Islet precursor cell (in vitro differentiated cells): Measurements from ENCODE around the gene FBLN2.
"Not testable (repeated sequence)": the region's sequence is repeated elsewhere in the genome, so short reads cannot be mapped to it uniquely, and the experiment has no call there.

ENCODE experiments used
- DNase-seq: peaks from one replicate; pipeline ENCODE4 v3.0.0-alpha.2; 2018

Gene FBLN2

DNA sequence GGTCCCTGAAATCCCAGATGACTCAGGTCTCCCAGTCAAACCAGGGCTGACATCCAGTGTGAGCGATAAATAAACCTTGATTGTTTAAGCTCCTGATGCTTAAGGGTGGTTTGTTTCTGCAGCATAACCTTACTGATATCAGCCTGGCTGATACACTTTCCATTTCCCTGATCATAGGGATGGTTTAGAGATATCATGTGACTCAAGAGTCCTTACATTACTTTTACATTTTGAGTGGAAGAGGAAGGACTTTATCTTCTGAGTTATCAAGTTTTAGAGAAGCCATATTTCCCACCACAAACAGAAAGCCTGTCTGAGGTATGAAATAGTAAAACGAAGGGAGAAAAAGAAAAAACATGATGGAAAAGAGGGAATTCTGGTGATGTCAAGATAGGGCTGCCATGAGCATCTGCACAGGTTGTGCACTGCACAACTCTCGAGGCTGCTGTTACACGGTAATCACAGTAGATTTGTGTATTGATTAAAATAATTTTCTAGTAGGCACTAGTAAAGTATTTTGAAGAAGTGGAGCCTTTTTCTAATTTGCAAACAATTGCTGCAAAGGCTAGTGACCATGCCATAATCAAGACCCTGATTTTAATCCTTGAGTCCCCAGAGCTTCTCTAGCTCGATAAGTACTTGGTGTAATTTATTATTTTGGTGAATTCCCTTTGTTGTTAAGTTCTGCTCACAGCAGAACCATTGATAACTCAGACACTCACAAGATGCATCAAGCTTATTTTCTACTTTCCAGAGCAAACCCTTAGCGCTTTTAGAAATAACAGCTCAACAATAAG, 34.1 kb upstream of the FBLN2 start:
- no peak for DNase-seq

DNA sequence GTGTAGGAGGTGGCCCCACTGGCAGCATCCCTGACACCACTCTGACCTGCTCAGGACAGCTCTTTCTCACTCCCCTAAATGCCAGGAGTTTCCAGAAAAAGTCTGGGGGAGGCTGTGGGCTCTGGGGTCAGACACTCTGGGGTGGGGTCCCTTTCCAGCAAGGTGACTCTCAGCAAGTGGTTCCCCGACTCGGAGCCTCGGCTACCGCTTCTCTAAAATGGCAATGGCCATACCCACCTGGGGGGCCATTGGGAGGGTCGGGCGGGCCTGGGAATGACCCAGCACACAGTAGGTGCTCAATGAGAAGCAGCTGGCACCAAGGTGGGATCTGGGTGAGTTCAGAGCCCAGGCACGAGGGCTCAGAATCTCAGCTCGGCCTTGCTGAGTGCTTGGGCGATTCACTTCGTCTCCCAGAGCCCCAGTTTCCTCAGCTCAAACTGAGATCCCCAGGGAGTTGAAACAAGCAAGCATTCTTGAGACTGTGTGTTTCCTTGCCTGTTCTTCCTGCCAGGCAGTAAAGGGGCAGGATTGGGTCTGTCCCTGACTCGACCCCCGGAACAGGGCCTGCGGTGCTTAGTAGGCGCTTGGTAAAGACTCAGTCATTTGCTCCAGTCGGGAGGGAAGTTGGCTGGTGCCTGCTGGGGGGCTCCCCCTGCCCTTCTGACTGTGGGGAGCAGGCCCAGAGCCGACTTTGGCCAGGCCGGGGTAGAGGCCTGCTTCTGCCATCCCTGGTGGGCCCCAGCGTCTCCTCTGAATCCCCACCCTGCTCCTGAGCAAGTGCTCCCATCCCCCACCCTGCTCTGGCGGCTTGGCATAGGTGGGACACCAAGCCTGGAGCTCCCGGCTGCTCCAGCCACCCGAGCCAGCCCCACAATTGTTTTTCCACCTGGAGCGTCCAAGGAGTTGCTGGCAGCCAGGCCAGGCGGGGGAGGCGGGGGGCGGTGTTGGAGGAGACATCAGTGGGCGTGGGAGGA, 32.9 kb upstream of the FBLN2 start:
- DNase-seq: no peak

DNA sequence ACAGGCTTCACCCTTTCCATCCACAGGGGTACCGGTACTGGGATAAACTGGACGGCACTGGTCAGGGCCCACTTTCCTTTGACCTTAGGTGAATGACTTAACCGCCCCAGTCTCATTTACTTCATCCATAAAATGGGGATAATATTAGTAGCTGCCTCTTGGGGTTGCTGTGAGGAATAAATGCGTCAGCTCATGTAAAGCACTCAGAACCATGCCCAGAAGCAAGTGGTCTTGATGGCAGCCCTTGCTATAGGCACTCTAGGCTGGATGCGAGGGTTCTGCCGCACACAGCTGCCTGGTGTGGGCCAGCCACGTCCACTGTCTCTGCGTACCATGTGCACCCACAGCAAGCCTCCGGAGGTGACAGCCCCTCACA, 32.2 kb upstream of the FBLN2 start:
- no peak for DNase-seq

DNA sequence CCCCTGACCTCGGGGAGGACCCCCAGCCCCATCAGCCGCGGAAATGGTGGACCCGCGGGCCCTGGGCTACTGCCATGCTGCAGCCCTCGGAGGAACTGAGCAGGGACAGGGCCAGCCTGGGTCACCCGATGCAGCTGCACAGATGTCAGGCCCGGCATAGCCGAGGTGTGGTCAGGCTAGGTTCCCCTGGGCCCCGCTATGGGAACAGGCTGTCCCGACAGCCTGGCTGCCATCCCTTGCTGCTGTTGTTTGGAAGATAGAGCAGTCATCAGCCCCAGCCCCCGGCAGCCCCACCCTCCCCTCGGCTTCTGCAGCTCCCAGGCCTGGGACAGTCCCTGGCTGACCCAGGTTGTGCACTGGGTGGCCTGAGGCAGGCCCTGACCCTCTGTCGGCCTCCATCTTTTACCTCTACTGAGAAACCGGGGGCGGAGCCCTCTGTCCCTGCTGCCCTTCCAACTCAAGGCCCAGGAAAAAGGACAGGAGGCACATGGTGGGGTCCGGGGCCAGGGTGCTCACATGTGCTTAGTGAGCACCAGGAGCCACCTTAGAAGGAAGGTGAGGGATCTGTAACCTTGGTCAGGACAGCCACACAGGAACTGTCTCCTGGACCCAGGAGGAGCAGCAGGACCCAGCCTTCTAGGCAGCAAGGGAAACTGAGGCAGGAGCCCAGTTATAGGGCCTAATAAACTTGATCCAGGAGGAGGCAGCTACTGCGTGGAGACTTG, 31.5 kb upstream of the FBLN2 start:
- DNase-seq: no peak

DNA sequence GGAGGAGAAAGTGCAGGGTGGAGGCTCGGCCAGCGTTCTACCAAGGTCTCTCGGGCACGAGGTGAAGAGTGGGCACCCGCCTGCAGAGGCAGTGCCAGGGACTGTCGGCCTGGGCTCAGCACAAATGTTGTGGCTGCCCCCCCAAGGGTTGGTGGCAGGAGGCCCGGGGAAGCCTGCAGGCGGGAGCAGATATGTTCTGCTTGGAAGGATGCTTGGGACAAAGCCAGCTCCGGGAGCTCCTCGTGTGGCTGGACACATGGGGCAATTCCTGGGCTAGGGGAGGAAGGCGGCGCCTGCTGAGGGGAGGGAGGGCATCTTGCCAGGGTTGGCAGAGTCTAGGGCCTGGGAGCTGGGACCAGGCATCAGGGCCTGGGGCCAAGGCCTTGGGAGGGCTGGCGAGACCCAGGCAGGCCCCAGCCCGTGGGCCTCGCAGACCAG, 30.4 kb upstream of the FBLN2 start:
- DNase-seq: no peak

DNA sequence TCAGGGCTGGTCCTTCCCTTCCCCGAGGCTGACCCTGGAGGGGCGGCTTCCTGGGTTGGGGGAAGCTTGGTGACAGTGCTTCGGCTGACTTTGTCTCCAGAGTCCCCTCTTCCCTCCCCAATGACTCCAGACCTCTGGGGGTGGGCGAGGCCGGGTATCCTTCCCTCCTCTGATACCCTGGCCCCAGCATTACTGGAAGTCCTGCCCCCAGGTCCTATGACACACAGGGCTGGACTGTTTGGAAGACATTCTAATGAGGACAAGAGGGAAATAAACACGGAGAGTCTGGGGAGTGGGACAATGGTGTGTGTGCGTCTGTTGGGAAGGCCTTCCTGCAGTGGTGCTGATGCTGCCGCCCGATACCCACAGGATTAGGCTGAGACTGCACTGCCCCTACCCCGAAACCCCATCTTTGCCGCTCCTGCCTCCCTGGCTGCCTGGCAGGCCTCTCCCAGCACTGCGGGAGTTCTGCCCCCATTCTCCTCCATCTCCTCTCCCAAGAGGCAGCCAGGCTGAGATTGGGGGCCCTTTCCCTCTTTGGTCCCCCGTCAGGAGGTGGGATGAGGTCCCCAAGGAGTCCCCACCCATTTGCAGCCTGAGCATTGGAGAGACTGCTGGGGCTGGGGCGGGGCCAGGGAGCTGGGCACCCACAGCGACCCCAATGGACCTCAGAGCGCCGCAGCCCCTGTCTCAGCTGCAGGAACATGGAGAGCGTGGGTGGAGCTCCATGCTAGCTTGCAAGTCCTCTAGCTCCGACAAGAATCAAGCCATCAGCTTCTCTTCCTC, 29.7 kb upstream of the FBLN2 start:
- no peak for DNase-seq

DNA sequence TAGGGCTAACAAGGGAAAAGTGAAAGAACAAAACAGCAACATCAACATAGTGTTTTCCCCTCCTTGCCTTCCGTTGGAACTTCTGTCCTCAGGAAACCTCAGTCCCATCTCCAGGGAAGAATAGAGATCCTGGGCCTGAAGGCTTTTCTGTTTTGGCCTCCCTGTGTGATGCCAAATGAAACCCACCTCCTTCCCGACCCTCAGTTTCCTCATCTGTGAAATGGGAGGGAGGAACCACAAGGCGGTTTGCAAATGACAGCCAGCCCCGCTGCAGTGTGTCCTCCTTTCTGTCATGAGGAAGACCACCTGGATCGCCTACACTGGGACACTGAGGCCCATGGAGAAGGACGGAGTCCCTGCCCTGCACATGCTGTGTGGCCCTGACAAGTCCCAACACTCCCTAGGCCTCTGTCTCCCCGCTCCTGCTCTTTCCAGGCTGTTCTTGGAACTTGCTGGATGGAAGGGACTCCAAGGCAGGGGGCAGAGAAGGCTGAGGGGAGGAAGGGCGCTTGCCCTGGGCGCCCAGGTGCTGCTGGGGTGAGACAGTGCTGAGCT, 28.5 kb upstream of the FBLN2 start:
- no peak for DNase-seq

DNA sequence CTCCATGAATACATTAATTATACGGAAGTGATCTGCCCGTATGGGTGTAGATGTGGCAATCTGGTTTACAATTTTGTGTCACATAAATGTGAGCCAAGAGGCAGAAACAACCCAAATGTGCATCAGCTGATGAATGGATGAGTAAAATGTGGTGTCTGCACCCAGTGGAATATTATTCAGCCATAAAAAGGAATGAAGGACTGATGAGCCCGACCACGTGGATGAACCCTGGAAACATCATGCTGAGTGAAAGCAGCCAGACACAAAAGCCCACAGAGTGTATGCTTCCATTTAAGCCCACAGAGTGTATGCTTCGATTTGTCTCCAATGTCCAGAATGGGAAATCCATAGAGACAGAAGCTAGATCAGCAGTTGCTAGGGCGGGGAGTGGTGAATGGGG, 27.6 kb upstream of the FBLN2 start:
- no peak for DNase-seq

DNA sequence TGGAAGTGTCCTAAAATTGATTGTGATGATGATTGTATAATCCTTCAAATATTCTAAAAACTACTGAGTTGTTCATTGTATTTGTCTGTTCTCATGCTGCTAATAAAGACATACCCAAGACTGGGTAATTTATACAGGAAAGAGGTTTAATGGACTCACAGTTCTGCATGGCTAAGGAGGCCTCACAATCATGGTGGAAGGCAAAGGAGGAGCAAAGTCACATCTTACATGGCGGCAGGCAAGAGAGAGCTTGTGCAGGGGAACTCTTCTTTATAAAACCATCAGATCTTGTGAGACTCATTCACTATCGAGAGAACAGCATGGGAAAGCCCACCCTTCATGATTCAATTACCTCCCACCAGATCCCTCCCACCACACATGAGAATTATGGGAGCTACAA, 27.2 kb upstream of the FBLN2 start:
- not testable (repeated sequence) for DNase-seq

DNA sequence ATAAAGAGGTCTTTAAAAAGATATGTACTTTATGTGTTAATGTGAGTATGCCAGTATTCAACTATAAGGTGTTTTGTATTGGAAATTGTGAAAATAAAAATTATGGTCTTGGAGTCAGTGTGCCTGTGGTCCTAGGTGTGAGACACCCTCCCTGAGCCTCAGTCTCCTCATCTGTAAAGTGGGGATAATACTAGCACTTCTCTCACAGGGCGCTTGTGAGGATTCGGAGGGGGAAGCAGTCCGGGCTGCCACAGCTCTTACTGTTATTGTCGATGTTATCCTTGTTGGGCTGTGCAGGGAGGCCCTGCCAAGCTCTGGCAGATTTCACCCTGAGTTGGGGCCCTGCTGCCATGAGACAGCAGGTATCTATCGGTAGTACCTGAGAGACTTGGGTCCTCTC, 26.7 kb upstream of the FBLN2 start:
- no peak for DNase-seq

DNA sequence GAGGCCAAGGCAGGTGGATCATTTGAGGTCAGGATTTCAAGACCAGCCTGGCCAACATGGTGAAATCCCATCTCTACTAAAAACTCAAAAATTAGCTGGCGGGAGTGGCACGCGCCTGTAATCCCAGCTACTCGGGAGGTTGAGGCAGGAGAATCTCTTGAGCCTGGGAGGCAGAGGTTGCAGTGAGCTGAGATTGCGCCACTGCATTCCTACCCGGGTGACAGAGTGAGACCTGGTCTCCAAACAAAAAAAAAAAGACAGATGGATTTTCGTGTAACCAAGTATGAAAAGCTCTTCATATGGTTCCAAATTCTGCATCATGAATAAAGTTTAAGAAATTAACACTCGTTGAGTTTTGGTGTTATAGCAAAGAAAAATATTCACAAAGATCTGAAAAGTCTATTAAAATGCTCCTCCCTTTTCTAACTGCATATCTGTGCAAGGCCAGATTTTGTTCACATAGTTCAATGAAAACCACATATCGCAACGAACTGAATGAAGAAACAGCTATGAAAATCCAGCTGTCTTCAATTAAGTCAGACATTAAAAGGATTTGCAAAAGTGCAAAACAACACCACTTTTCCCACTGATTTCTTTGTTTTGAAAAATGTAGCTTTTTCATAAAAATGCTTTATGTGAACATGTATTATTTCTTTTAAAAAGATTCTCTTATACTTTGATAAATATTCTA, 23.8 kb upstream of the FBLN2 start:
- no peak for DNase-seq

DNA sequence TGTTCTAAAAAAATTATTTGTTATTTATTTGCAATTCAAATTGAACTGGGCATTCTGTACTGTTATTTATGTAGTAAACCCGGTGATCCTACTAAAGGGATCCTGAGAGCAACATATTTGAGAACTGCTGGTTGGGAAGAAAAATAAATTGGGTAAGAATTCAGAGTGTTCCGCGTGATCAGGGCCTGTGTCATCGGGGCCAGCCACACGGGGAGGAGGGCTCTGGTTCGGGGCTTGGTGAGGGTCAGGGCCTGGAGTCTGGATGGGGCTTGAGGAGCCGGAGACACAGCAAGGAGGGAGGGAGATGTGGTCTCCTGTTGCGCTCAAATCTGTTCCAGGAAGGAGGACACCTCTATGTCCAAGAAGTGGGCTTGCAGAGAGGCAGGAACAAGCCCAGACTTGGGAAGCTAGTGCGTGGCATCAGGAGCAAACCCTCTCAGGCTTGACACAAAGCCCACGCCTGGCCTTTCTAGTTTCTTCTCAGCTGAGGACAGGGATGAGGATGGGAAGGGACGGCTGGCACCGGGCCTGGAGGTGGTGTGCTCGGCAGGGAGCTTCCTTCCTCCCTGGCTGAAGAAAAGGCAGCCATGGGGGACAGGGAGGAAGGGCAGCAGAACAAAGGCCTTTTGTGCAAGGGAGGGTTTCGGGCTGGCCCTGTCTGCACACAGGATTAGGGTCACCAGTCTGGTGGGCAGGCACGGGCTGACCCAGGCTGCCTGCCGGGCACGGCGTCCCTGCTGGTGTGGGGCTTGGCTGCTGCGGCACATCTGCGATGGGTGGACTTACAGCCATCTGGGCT, 22.9 kb upstream of the FBLN2 start:
- no peak for DNase-seq

DNA sequence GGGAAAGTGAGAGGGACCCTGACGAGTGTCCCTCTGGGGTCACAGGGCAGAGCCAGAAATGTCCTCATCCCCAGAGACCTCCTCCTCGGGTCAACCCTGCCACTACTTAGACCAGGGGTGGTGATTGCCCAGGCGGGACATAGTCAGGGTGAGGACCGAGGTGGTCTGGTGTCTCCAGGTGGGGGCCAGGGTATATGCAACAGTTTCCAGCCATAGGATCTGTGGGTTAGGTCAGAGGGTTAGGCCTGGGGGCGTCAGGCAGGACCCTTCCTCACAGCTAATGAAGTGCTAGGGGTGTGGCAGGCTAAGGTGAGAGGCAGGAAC, 22.3 kb upstream of the FBLN2 start:
- no peak for DNase-seq

DNA sequence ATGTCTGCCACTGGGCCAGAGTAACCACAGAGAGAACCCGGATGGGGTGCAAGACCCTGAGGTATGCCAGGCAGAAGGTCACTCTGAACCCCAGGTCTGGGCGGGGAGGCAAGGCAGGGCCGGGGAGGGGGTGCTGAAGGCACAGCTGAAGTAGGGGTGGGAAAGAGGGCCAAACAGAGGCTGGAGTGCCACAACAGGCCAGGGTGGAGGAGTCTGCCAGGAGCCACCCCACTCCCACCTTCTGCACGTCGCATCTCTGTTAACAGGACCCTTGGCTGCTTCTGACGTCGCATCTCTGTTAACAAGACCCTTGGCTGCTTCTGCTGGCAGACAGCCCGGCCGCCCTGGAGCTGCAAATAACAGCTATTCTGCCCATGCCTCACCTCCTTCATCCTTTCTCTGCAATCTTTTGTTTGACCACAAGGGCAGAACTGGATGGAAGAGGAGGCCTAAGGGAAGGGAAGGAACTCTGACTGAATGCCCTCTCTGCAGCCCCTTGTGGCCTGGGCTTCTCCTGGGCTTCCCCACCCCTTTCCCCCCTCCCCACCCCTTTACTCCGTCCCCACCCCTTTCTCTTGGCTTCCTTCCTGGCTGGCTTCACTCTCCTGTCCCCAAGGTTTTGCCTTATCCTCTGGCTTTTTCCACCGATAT, 20.6 kb upstream of the FBLN2 start:
- peak; percentile 87 for DNase-seq

DNA sequence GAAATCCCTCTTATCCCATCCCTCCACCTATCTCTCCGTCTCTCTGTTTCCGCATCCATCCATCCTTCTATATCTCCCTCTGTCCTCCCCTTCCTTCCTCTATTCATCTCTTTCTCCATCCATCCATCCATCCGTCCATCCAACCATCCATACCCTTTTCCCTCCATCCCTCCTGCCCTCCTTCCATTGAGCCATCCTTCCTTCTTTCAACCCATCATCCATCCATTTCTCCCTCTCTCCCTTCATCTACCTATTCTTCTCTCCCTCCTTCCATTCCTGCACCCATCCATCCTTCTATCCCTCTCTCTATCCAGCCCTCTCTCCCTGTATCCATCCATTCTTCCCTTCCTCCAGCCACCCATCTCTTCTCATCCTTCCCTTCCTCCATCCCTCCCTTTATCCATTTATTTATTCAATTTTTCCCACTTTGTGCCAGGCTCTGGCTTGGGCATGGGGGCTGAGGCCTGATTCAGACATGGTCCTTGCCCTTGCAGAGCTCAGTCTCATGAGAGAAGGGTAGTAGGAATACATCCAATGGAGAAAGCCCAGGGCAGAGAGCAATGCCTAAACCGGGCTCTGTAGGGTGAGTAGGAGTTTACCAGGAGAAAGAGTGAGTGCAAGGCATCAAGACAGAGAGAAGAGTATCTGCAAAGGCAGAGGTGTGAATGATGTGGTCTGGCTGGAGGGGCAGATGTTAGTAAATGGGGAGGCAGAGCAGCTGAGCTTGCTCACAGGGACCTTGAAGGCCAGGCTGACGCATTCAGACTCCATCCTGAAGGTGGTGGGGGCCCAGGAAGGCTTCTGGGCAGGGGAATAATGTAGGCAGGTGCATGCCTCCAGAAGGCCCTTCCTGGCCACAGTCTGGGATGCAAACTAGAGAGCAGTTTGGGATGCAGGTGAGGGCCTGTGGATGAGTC, 19.5 kb upstream of the FBLN2 start:
- no peak for DNase-seq

DNA sequence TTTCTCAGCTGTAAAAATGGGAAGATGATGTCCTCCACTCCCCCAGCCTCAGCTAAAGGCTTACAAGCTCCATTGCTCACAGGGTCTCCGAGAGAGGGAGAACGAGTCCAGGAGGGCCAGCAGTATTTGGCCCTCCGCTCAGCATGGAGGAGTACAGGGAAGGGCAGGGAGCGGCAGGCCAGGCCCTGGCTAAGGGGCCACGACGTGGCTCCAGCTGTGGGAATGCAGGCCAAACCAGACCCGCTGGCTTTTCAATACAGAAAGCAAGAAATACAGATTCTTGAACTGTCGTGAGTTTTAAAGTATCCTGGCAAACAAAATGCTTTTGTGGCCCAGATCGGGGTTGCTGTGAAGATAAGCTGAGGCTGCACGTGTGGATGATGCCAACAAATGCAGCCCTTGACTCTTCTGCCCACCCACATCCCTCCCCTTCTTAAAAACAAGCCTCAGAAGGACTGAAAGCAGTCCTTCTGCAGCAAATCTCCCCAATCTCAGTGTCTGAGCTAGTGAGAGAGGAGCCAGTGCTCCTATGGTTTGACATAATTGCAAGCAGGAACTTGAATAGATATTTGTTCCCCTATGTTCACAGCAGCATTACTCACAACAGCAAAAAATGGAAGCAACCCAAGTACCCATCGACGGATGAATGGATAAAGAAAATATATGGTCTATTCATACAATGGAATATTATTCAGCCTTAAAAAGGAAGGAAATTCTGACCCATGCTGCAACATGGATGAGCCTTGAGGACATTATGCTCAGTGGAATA, 18.5 kb upstream of the FBLN2 start:
- DNase-seq: no peak

DNA sequence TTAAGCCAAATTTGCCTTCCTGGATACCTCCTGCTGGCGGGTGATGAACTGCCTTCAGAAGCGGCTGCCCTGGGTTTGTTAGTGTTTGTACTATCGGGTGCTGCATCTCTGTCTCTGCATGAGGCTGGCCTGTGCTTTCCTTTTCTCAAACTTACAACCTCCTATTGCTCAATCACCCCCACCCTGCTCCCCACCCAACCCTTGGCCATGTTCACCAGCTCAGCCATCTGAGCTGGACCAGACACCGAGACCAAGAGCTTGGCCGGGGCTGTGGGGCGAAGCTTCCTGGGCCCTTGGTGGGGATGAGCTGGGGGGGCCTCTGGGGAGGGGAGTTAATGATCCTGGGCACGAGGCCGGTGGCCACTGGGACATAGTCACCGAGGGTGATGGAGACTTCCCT, 16.8 kb upstream of the FBLN2 start:
- DNase-seq: no peak

DNA sequence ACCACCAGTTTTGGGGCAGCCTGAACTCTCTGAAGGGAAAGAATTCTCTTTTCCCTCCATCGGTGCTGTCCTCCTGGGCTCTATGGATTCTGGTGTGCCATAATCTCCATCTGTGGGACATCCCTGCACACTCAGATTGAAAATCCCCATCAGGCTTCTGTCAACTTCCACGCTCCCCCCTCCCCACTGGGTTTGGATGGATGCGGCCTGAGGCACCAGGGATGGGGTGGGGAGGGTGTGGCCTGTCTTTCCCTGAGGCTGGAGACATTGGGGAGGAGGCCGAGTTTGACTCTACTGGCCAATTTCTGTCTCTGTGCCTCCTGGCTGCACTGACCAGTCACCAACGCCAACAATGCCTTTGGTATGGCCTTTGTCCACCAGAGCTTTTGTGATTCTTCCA, 16.3 kb upstream of the FBLN2 start:
- no peak for DNase-seq
